ENCODE data around the gene AHRR. TPM values are rescaled to one million over a fixed set of nuclear protein-coding genes. Genes with fewer than 3 reads are reported as not detected.
"Not testable (repeated sequence)": the region's sequence is repeated elsewhere in the genome, so short reads cannot be mapped to it uniquely, and the experiment has no call there.

AHRR gene
- total RNA-seq, 1 donor from 2014 or later: 11.3 TPM

- TF ChIP-seq CTCF (IDR thresholded peaks at IDR 0.05): no peak
- Histone ChIP-seq H3K4me3 (no peak overlapping the region), H3K27ac (no peak overlapping the region), H3K36me3 (peaks cover 67% of the 10 kb centered on the region), H3K4me1 (no peaks in the 10 kb centered on the region), H3K27me3 (no peaks in the 10 kb centered on the region), H3K9me3 (no peaks in the 10 kb centered on the region)
- DNase-seq: peak; percentile 51
- no peak for ATAC-seq
- intact Hi-C loops (cut with DNase I): no loop called here
Observed at GRCh38 chr5:308672-309271, 12.7 kb upstream of the AHRR start.

GRCh38 chr5:309831-310230, 11.7 kb upstream of the AHRR start:
- H3K27me3 ChIP-seq, ATAC-seq, H3K4me1 ChIP-seq, H3K4me3 ChIP-seq, H3K27ac ChIP-seq, DNase-seq, H3K9me3 ChIP-seq: not testable (repeated sequence)
- intact Hi-C loops (cut with DNase I): loop anchor here (10.0 kb wide), 1 partner anchor 125 kb away; no protein-coding TSS in a partner anchor
- H3K36me3 ChIP-seq: peaks cover 77% of the 10 kb centered on the region

- intact Hi-C loops (cut with DNase I): loop anchor here (10.0 kb wide), 1 partner anchor 124 kb away; no protein-coding TSS in a partner anchor
- Histone ChIP-seq H3K36me3 (peaks cover 84% of the 10 kb centered on the region), H3K27me3 (no peaks in the 10 kb centered on the region), H3K9me3 (no peaks in the 10 kb centered on the region), H3K4me1 (no peaks in the 10 kb centered on the region), H3K4me3 (no peak overlapping the region), H3K27ac (no peak overlapping the region)
- no peak for TF ChIP-seq CTCF (IDR thresholded peaks at IDR 0.05)
- no peak for ATAC-seq
- DNase-seq: no peak
Observed at GRCh38 chr5:310516-310915, 11.0 kb upstream of the AHRR start.

GRCh38 chr5:310941-311434, 10.5 kb upstream of the AHRR start:
- Histone ChIP-seq H3K4me1 (no peaks in the 10 kb centered on the region), H3K4me3 (no peak overlapping the region), H3K27ac (no peak overlapping the region), H3K36me3 (peaks cover 86% of the 10 kb centered on the region), H3K27me3 (no peaks in the 10 kb centered on the region), H3K9me3 (no peaks in the 10 kb centered on the region)
- TF ChIP-seq CTCF (IDR thresholded peaks at IDR 0.05): no peak
- DNase-seq (no peak), ATAC-seq (no peak)
- intact Hi-C loops (cut with DNase I): loop anchor here (10.0 kb wide), 1 partner anchor 124 kb away; no protein-coding TSS in a partner anchor

- intact Hi-C loops (cut with DNase I): loop anchor here (10.0 kb wide), 1 partner anchor 123 kb away; no protein-coding TSS in a partner anchor
- ATAC-seq: no peak
- peaks cover 76% of the 10 kb centered on the region for H3K36me3 ChIP-seq
- no peak for DNase-seq
- TF ChIP-seq CTCF (IDR thresholded peaks at IDR 0.05): no peak
- H3K9me3 ChIP-seq: no peaks in the 10 kb centered on the region
- no peak overlapping the region for H3K4me3 ChIP-seq
- H3K27me3 ChIP-seq: no peaks in the 10 kb centered on the region
- no peaks in the 10 kb centered on the region for H3K4me1 ChIP-seq
- H3K27ac ChIP-seq: no peak overlapping the region
Observed at GRCh38 chr5:311963-312362, 9.6 kb upstream of the AHRR start.

- H3K36me3 ChIP-seq: peaks cover 67% of the 10 kb centered on the region
- no peak for TF ChIP-seq CTCF (IDR thresholded peaks at IDR 0.05)
- no peak overlapping the region for H3K4me3 ChIP-seq
- ATAC-seq (no peak), DNase-seq (no peak)
- H3K9me3 ChIP-seq: no peaks in the 10 kb centered on the region
- no peaks in the 10 kb centered on the region for H3K27me3 ChIP-seq
- H3K4me1 ChIP-seq: no peaks in the 10 kb centered on the region
- intact Hi-C loops (cut with DNase I): loop anchor here (10.0 kb wide), 1 partner anchor 122 kb away; no protein-coding TSS in a partner anchor
- no peak overlapping the region for H3K27ac ChIP-seq
Observed at GRCh38 chr5:312845-313244, 8.7 kb upstream of the AHRR start.

All from upper lobe of right lung (tissue), 1 donor.